Stimulated activated CD4-positive, alpha-beta T cell treated with anti-CD3 and anti-CD28 coated beads, TNF-alpha, amount 100 ng/mL, for 48 hours (primary cell): ENCODE measurements around the gene GCNA.
"Not testable (repeated sequence)": the region's sequence is repeated elsewhere in the genome, so short reads cannot be mapped to it uniquely, and the experiment has no call there.

Source experiments
- DNase-seq, 3 donors: peaks; one replicate each; pipeline ENCODE4 v3.0.0-alpha.2; 2020; ENCODE audit warnings: low read depth in 3 of 3

The GCNA gene

GRCh38 chrX:71558920-71559319 lies 19.3 kb upstream of the GCNA start:
- DNase-seq: no peak

- DNase-seq: not testable (repeated sequence)
Measured at GRCh38 chrX:71559773-71560172, 18.5 kb upstream of the GCNA start.

GRCh38 chrX:71563921-71564320 lies 14.3 kb upstream of the GCNA start:
- no peak for DNase-seq

- no peak for DNase-seq
Measured at GRCh38 chrX:71565474-71566041, 12.7 kb upstream of the GCNA start.

GRCh38 chrX:71571390-71571789 lies 6.8 kb upstream of the GCNA start:
- not testable (repeated sequence) for DNase-seq

- DNase-seq: no peak
Measured at GRCh38 chrX:71573590-71573989, 4.6 kb upstream of the GCNA start.

GRCh38 chrX:71577682-71578081 lies 555 bp upstream of the GCNA start:
- DNase-seq: no peak

- no peak for DNase-seq
Measured at GRCh38 chrX:71579136-71579989, 1.1 kb downstream of the GCNA start.

GRCh38 chrX:71579990-71580380 lies 1.7 kb downstream of the GCNA start:
- no peak for DNase-seq

- DNase-seq: no peak
Measured at GRCh38 chrX:71581210-71581609, 3.0 kb downstream of the GCNA start.

- DNase-seq: no peak
Measured at GRCh38 chrX:71586929-71587328, 8.7 kb downstream of the GCNA start.

- DNase-seq: not testable (repeated sequence)
Measured at GRCh38 chrX:71593210-71593609, 15.0 kb downstream of the GCNA start.

GRCh38 chrX:71599965-71600364 lies 21.7 kb downstream of the GCNA start:
- no peak for DNase-seq

- DNase-seq: no peak
Measured at GRCh38 chrX:71603618-71604017, 25.4 kb downstream of the GCNA start.

- no peak for DNase-seq
Measured at GRCh38 chrX:71604141-71604540, 25.9 kb downstream of the GCNA start.

- no peak for DNase-seq
Measured at GRCh38 chrX:71604796-71605568, 26.7 kb downstream of the GCNA start.

- no peak for DNase-seq
Measured at GRCh38 chrX:71606536-71607216, 28.4 kb downstream of the GCNA start.

GRCh38 chrX:71607488-71607887 lies 29.3 kb downstream of the GCNA start:
- DNase-seq: no peak

- DNase-seq: no peak
Measured at GRCh38 chrX:71609095-71609750, 31.0 kb downstream of the GCNA start.

GRCh38 chrX:71611736-71612135 lies 33.5 kb downstream of the GCNA start:
- DNase-seq: not testable (repeated sequence)

GRCh38 chrX:71612256-71612655 lies 34.0 kb downstream of the GCNA start:
- DNase-seq: no peak

- DNase-seq: no peak
Measured at GRCh38 chrX:71615056-71615455, 36.8 kb downstream of the GCNA start.
